PFSK-1 (cell line): ENCODE data around the gene ARL4C.

Experiments used
- POLR2AphosphoS5 ChIP-seq: IDR thresholded peaks from 2 replicates; pipeline ENCODE4 v1.6.1; 2012; ENCODE audit warnings: low read depth, mild to moderate bottlenecking, control low read depth, low read length, moderate library complexity
- REST ChIP-seq, 2 experiments: IDR thresholded peaks; 2 replicates each; pipeline versions ENCODE4 v1.6.1 to v1.8.0; 2011 to 2012; ENCODE audit warnings: low read depth in 2 of 2, low read length in 2 of 2, control low read depth in 1 of 2, inconsistent platforms in 1 of 2, mild to moderate bottlenecking in 1 of 2, moderate library complexity in 1 of 2; ENCODE audit not compliant: insufficient read depth in 1 of 2
- SIN3A ChIP-seq: IDR thresholded peaks from 2 replicates; pipeline ENCODE4 v1.6.1; 2012; ENCODE audit warnings: mild to moderate bottlenecking, low read length, moderate library complexity, borderline replicate concordance; ENCODE audit not compliant: insufficient read depth

ARL4C gene

GRCh38 chr2:234444242-234444730 is 52.6 kb downstream of the ARL4C start:
- TF ChIP-seq POLR2AphosphoS5 = no peak
- no peak for TF ChIP-seq SIN3A
- no peak for TF ChIP-seq REST (IDR thresholded peaks at IDR 0.05; ENCODE audit: insufficient read depth in 1 of 2, low read depth in 2 of 2, low read length in 2 of 2)
